ENCODE data around the gene TFG.

- TF ChIP-seq POLR2A (IDR thresholded peaks at IDR 0.05; ENCODE audit: low read depth): no peak
- TF ChIP-seq CTCF (IDR thresholded peaks at IDR 0.05): no peak
- no peak for TF ChIP-seq POLR2AphosphoS5 (IDR thresholded peaks at IDR 0.05)
- no peak for TF ChIP-seq EP300 (IDR thresholded peaks at IDR 0.05)
Observed at GRCh38 chr3:100693225-100693624, 16.1 kb upstream of the TFG start.
